Mesothelial cell of epicardium (in vitro differentiated cells): ENCODE measurements around the gene PM20D1. TPM values are rescaled to one million over a fixed set of nuclear protein-coding genes. Genes with fewer than 3 reads are reported as not detected.

Source experiments
- DNase-seq, 2 experiments: peaks; one replicate each; pipeline ENCODE4 v3.0.0; 2021; ENCODE audit warnings: low spot score in 2 of 2; ENCODE audit not compliant: unreplicated experiment in 2 of 2
- H3K27ac Mint-ChIP-seq: 2 replicates; pipeline ENCODE4 v1.8.0; 2021; ENCODE audit warnings: mixed read lengths
- H3K27me3 Mint-ChIP-seq: 2 replicates; pipeline ENCODE4 v1.8.0; 2021; ENCODE audit warnings: low read depth, mixed read lengths
- H3K36me3 Mint-ChIP-seq: 2 replicates; pipeline ENCODE4 v1.8.0; 2021; ENCODE audit warnings: mixed read lengths
- H3K4me1 Mint-ChIP-seq: 2 replicates; pipeline ENCODE4 v1.8.0; 2021; ENCODE audit warnings: mixed read lengths
- H3K4me3 Mint-ChIP-seq: 2 replicates; pipeline ENCODE4 v1.8.0; 2021; ENCODE audit warnings: mild to moderate bottlenecking, moderate library complexity, mixed read lengths
- H3K9me3 Mint-ChIP-seq: 2 replicates; pipeline ENCODE4 v1.8.0; 2021; ENCODE audit warnings: mixed read lengths
- total RNA-seq: library from RNA; stranded (reverse); gene quantifications from 3 replicates; pipeline ENCODE4 v1.2.1, GENCODE V29; 2021
- TF ChIP-seq, protein P1 (sequence below): fragments of 200-600 bp; sonication (generic); IDR thresholded peaks from one replicate; pipeline ENCODE4 v1.5.0; 2021; ENCODE audit warnings: antibody characterized with exemption; ENCODE audit not compliant: unreplicated experiment

The PM20D1 gene
- total RNA-seq, 1 donor from 2014 or later, result not detected

DNA sequence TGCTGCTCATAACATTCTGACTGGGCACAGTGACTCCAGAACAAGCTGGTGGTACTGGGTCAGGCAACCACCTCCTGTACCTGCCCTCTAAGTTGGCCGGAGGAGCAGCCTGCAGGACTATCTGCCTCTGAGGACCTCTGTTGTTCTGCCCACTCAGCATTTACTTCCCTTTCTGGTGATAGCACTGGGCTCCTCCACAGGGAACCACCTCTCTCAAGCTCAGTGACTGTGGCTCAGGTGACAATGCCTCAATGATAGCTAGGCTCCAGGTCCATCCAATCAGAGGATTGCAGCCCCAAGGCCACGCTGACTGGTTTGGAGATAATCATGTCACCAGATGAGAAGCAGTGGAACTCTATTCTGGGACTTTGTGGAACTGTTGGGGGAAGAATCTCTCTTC, 52.8 kb downstream of the PM20D1 start:
- H3K27me3 Mint-ChIP-seq, result no peaks in the 10 kb centered on the region
- TF ChIP-seq, protein P1, sequence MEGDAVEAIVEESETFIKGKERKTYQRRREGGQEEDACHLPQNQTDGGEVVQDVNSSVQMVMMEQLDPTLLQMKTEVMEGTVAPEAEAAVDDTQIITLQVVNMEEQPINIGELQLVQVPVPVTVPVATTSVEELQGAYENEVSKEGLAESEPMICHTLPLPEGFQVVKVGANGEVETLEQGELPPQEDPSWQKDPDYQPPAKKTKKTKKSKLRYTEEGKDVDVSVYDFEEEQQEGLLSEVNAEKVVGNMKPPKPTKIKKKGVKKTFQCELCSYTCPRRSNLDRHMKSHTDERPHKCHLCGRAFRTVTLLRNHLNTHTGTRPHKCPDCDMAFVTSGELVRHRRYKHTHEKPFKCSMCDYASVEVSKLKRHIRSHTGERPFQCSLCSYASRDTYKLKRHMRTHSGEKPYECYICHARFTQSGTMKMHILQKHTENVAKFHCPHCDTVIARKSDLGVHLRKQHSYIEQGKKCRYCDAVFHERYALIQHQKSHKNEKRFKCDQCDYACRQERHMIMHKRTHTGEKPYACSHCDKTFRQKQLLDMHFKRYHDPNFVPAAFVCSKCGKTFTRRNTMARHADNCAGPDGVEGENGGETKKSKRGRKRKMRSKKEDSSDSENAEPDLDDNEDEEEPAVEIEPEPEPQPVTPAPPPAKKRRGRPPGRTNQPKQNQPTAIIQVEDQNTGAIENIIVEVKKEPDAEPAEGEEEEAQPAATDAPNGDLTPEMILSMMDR, result no peak
- peaks cover 3% of the 10 kb centered on the region for H3K4me1 Mint-ChIP-seq
- H3K27ac Mint-ChIP-seq, result no peak overlapping the region
- no peaks in the 10 kb centered on the region for H3K9me3 Mint-ChIP-seq
- H3K36me3 Mint-ChIP-seq, result peaks cover 18% of the 10 kb centered on the region
- no peak overlapping the region for H3K4me3 Mint-ChIP-seq
- DNase-seq, result no peak

- Mint-ChIP-seq H3K9me3 (no peaks in the 10 kb centered on the region), H3K4me3 (no peak overlapping the region), H3K36me3 (peaks cover 23% of the 10 kb centered on the region), H3K27ac (no peak overlapping the region), H3K4me1 (no peaks in the 10 kb centered on the region), H3K27me3 (no peaks in the 10 kb centered on the region)
- TF ChIP-seq, protein P1, result no peak
- no peak for DNase-seq
Observed at GRCh38 chr1:205794011-205794730, 55.8 kb downstream of the PM20D1 start.

DNA sequence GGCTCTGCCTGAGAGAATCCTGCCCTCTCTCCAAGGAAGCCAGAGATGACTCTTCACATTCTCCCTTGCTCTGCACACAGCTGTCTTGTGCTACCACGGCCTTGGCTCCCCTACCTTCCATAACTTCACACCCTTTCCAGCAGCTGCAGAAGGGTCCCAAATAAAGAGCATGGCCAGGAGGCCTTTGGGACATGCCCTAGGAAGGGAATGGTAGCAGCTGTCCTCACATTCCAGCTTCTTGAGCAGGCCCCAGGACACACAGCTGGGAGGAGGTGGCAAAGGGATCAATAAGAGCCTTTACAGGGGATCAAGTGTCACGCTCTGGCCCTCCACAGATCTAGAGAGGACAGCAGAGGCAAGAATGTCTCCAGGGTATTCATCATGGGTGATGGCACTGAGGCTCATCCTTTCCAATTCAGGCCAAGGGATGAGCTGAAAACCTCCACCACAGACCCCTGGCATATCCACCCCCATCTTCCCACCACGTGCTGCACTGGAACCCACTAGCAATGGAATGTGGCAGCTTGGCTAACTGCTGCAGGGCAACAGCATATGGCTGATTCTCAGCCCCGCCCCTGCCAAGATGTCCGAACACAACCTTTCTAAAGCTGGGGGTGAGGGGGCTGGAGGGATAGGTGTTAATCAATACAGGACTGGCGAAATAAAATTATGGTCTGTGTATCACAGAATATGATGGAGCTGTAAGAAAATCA, 56.8 kb downstream of the PM20D1 start:
- TF ChIP-seq, protein P1, result no peak
- no peak overlapping the region for H3K4me3 Mint-ChIP-seq

DNA sequence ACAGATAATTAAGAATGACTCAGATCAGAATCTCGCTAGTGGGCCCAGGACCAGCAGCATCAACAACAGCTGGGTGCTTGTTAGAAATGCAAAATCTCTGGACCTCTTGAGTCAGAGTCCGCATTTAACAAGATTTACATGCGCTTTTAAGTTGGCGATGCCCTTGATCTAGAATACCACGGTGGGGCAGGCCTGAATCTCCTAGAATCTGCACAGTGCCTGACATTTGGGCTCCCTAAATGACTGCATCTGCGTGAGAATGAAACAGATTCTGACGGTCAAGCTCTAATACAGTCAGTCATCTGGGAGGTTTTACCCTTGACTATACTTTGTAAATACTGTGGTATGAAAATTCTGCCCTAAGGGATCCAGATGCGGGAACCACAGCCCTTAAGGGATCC, 57.5 kb downstream of the PM20D1 start:
- no peak overlapping the region for H3K27ac Mint-ChIP-seq
- no peaks in the 10 kb centered on the region for H3K9me3 Mint-ChIP-seq
- H3K36me3 Mint-ChIP-seq, result peaks cover 18% of the 10 kb centered on the region
- H3K4me3 Mint-ChIP-seq, result no peak overlapping the region
- H3K4me1 Mint-ChIP-seq, result no peaks in the 10 kb centered on the region
- H3K27me3 Mint-ChIP-seq, result no peaks in the 10 kb centered on the region
- TF ChIP-seq, protein P1, result no peak
- DNase-seq, result no peak

More for the DNA sequence above, 56.8 kb downstream of the PM20D1 start:
- H3K9me3 Mint-ChIP-seq, result no peaks in the 10 kb centered on the region
- H3K27ac Mint-ChIP-seq, result no peak overlapping the region
- no peaks in the 10 kb centered on the region for H3K4me1 Mint-ChIP-seq
- no peaks in the 10 kb centered on the region for H3K27me3 Mint-ChIP-seq
- H3K36me3 Mint-ChIP-seq, result peaks cover 18% of the 10 kb centered on the region
- DNase-seq, result no peak

DNA sequence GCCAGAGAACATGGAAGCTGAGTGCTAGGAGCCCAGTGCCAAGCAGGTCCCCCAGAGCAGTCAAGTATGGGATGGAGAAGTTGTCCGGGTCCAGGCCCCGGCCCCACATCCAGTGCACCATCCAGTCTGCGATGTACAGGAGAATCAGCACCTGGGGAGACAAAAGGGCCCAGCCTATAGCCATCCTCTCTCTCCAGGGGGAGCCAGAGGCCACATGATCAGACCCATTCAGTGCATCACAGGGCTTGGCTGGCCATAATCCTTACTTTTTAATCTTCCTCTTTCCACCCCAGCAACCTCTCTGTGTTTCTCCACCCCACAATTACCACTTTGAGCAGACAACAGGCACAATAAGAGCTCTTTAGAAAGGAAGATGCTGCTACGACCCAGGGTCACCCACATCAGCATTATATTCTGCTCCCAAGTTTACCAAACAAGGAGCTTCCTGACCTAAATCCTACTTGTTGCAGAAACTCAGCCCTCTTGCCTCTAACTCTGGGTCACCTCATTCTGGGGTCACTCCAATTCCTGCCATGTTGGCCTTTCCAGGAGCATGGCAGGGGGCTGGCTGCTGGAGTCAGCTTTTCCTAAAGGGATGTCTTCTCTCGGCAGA, 58.3 kb downstream of the PM20D1 start:
- peak in 1 of 2 experiments; percentile 69 for DNase-seq
- no peak overlapping the region for H3K27ac Mint-ChIP-seq

More for the DNA sequence above, 58.3 kb downstream of the PM20D1 start:
- Mint-ChIP-seq H3K27me3 (no peaks in the 10 kb centered on the region), H3K4me3 (no peak overlapping the region), H3K36me3 (peaks cover 14% of the 10 kb centered on the region), H3K4me1 (no peaks in the 10 kb centered on the region), H3K9me3 (no peaks in the 10 kb centered on the region)
- TF ChIP-seq, protein P1, result peak; percentile 37
